IPS DF 19.7 (cell line): ENCODE data around the gene PRR35.

Experiments
- DNase-seq: peaks from one replicate; pipeline ENCODE4 v3.0.0-alpha.2; 2013; ENCODE audit warnings: low read depth, low spot score

PRR35 gene

DNA sequence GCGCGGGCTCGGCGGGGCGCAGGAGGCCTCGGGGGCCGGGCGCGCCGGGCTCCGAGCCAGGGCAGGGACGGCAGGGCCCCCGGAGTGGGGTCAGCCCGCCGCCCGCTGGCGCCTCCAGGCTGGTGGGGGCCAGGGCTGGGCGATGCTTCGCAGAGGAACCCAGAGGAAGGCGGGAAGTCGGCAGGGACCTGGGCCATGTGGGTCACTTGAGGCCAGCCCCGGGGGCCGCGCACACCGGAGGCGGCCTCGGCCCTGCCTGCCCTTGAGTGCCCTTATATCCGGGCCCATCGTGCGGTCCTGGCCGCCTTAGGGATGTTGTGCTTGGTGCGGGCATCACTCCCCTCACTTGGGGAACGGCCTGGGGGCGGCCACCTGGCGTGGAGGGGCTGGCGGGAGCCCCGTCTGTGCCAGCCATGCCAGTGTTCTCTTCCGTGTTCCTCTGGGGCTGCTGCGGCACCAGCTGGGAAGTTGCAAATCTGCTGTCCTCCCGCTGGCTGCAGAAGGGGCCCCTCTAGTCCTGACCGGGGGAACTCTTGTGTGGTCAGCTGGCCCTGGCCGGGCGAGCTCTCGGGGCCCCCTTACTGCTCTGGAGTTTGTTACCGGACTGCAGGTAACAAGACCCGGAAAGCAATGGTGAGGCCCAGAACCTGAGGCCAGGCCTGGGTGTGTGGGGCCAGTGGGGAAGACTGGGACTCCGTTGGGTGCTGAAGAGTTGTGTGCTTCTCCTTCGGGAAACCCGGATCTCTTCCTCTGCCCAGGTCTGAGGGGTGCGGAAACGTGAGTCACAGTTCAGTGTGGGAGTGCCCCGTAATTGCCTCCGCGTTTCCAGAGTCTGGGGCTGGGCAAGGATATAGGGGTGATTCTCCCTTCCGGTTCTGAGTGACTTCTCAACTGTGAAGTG lies 31.8 kb upstream of the PRR35 start:
- no peak for DNase-seq

GRCh38 chr16:529012-529575 lies 31.1 kb upstream of the PRR35 start:
- no peak for DNase-seq

DNA sequence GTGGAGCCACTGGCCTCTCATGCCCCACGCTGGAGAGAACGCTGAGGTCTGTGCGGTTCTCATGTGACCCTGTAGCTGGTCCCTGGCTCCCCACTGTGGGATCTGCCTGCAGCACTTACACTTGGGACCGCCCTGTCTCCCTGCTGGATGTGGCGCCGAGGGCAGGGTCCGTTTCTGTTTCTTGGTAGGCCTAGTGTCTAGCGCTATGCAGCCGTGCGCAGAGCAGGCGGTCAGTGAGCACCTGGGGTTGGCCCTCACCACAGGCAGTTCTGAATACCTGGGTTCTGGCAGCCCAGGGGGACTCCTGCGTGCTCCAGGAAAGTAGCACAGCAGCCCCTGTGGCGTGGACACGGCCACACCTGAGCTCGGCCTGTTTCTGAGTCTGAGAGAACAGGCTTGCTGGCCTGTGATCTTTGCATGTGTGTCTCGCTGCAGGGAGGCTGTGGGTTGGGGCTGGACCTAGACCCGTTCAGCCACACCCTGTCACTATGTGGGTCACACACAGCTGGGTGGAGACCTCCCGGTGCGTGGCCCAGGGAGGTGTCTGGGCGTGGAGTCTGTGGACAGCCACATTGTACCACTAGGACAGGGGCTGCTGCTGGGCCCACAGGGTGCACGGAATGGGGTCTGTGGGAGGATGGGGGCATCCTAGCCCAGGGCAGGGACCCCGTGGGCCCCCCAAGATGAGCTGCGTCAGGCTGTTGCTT lies 29.9 kb upstream of the PRR35 start:
- DNase-seq: no peak

GRCh38 chr16:531494-532125 lies 28.6 kb upstream of the PRR35 start:
- no peak for DNase-seq

DNA sequence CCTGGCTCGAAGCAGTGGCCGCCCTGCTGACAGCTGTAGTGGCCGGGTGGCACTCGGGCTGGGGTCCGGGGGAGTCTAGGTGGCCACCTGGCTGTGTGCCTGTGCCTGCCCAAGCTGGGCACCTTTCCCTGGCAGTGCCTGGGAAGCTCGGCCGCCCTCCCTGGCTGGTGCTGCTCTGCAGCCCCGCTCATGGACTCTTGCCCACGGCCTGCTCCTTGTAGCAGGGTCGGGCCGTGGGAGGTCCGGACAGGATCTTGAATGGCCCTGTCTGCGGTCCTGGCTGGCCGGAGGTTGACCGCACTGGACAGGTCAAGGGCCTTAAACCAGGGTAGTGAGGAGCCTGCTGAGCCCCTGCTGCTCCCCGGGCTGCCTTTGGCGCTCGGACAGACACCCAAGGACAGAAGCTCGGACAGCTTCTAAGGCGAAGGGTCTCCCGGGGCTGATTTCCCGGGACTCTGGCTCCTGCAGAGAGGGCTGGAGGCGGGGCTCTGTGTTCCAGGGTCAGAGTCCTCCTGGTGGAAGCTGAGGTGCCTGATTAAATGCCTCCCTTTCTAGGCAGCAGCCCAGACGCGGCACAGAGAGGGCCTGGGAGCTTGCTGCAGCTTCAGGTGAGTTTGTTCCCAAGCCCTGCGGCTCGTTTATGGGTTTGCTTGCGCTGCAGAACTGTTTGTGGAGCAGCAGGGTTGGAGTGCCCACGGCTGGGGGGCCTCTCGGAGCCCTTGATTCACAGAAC lies 26.6 kb upstream of the PRR35 start:
- no peak for DNase-seq

- DNase-seq: no peak
Measured at GRCh38 chr16:534135-534534, 26.1 kb upstream of the PRR35 start.

GRCh38 chr16:534856-535445 lies 25.2 kb upstream of the PRR35 start:
- DNase-seq: no peak

- DNase-seq: no peak
Measured at GRCh38 chr16:535446-536405, 24.5 kb upstream of the PRR35 start.

DNA sequence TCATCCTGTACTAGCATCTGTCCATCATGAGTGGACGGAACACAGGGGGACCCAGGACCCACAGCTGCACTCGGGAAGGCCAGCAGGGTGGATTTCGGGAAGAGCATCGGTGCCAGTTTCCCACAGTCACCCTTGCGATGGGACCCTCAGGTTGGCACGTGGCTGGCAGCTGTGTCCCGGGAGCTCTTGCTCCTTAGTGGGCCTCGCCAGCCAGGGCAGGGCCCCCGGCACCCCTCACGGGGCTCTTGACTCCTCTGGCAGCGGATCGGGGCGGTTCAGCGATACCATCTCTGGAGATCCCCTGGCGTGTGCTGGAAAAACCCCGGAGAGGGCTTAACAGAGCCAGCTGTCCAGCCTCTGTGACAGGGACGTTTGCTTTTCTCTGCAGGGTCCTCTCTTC lies 23.4 kb upstream of the PRR35 start:
- DNase-seq: no peak

DNA sequence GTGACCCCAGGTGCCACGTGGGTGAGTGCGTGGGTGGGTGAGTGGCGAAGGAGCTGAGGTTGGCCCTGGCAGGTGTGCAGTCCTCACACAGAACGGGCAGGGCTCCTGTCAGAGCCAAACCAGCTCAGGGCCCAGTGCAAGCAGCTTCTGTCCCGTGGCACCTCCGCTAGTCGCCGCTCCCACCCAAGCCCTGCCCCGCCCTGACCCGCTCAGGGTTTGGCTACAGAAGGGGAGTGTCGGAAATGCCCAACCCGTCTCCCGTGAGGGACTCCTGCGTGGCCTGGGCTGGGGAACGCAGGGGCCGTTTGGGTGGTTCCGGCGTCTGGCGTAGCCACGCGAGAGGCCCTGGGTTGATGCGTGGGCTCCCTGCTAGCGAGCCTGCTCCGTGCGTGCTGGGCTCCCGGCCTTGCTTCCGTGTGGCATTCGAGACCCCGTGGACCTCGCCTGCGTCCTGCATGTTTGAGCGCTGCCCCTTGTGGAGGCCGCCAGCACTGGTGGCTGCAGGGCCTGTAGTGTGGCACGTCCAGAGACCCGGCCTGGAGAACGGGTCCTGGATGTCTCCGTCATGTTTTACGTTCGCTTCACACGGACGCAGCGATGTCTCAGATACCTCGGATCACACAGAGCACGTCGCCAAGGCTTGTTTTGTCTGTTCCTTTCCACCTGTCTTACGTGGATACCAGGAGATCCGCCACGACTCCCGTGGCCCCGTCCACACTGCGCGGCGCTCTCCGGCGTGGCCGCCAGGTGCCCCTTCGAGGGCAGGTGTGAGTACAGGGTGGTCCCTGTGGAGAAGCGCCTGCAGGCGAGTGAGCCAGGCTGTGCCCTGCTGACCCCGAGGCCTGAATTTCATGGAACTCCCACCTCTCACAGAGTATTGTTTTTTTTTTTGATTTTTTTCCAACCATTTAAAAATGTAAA lies 22.5 kb upstream of the PRR35 start:
- no peak for DNase-seq

DNA sequence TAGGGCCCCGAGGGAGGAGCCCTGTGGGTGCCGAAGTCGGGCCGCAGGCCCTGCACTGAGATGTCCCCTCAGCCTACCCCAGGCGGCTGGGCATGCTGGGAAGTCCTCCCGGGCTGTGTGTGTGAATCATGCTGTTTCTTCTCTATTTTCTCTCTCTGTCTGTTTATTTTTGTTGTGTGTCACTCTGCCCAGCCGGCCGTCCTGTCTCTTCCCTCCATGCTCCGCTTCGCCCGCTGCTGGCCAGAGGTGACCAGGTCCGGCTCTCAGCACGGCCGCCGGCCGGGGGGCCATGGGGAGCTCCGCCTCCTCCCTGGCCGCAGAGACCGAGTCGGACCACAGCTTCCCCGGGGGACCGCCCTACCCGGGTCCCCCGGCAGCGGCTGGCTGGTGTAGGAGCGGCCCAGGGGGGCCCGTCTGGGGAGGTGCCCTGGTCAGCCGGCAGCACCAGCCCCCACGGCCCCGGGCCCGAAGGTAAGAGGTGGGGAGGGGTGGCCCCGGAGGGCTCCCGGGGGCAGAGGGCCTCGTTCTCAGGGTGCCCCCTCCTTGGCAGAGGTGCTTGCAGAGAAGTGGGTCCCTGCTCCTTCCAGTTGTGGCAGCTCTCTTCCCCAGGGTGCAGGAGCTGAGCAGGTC lies 20.2 kb upstream of the PRR35 start:
- no peak for DNase-seq

GRCh38 chr16:540645-541340 lies 19.4 kb upstream of the PRR35 start:
- no peak for DNase-seq

DNA sequence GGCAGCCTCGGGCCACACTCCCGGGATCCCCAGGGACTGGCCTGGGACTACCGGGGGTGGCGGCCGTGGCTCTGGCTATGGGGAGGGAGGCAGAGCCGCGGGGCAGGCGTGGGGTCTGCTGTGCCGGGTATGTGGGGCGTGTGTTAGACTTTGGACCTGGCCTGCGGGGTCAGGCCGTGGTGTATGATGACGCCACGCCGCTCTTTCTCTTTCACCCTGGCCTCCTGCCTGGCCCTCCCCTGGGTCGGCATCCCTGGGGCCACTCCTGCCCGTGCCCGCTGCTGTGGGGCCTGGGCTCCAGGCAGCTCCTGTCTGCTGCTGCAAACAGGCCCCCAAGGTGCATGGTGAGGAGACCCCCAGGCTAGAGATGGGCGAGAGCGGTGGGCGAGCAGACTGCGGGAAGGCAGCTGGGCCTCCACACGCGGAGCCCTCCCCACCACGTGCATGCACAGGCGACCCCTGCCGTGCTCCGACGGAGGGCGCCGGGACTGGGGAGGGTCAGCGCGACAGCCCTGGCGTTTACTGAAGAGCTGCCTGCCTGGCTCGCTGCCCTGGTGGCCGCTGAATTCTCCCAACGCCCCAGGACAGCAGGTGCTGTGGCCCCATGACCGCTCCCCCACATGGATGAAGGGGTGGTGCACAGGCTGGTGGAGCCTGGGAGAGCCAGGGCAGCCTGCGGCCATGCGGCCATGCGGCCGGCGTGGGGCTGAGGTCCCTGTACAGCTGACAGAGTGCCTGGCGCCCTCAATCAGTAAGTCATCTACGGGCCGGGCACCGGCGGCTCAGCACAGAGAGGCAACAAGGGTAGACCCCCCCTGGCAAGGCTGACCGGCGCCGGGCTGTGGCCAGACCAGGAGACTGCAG lies 16.7 kb upstream of the PRR35 start:
- DNase-seq: no peak

GRCh38 chr16:544517-544916 lies 15.7 kb upstream of the PRR35 start:
- no peak for DNase-seq

- DNase-seq: no peak
Measured at GRCh38 chr16:546909-547770, 13.1 kb upstream of the PRR35 start.

DNA sequence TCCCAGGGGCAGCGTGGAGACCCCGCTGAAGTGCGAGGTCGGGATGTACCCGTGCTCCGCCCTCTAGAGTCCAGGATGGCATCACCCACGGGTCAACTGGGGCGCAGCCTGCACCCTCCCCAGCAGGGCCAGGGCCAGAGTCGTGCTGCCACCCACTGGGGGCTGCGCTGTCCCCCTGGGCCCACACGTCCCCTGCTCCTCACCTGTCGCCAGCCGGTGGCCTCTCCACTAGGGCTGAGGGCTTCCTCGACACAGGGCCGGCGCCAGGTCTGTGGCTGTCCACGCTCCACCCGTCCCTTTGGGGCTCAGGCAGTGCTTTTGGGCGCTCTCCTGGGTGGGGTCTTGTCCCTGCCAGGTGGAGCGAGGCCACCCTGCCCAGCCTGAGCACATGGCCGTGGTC lies 11.6 kb upstream of the PRR35 start:
- no peak for DNase-seq
